TTC549 (cell line): Measurements from ENCODE around the gene FBXO22.
"Not testable (repeated sequence)": the region's sequence is repeated elsewhere in the genome, so short reads cannot be mapped to it uniquely, and the experiment has no call there.

Experiments
- FAIRE-seq: peaks from 2 replicates; lab custom pipeline; 2012; peaks lifted over from hg19 to GRCh38; lab: Jason Lieb, UNC

The FBXO22 gene

DNA sequence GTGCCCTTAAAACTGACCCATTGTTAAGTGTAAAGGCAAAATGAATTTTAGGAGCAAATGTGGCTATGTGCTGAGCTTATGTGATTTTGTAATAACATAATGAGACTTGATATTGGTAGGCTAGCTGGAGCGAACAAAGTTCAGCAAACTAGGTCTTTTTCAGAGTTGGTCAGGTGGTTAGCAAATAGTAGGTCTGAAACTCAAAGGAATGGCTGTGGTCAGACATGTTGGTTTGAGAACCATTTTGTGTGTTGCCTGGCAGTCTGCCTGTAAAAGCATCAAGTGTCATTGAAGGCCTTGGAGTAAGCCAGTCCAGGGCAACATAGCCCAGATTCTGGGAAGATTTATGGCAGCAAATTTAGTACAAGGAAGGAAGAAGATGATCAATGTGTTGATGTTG lies 16.4 kb downstream of the FBXO22 start:
- FAIRE-seq: no peak

DNA sequence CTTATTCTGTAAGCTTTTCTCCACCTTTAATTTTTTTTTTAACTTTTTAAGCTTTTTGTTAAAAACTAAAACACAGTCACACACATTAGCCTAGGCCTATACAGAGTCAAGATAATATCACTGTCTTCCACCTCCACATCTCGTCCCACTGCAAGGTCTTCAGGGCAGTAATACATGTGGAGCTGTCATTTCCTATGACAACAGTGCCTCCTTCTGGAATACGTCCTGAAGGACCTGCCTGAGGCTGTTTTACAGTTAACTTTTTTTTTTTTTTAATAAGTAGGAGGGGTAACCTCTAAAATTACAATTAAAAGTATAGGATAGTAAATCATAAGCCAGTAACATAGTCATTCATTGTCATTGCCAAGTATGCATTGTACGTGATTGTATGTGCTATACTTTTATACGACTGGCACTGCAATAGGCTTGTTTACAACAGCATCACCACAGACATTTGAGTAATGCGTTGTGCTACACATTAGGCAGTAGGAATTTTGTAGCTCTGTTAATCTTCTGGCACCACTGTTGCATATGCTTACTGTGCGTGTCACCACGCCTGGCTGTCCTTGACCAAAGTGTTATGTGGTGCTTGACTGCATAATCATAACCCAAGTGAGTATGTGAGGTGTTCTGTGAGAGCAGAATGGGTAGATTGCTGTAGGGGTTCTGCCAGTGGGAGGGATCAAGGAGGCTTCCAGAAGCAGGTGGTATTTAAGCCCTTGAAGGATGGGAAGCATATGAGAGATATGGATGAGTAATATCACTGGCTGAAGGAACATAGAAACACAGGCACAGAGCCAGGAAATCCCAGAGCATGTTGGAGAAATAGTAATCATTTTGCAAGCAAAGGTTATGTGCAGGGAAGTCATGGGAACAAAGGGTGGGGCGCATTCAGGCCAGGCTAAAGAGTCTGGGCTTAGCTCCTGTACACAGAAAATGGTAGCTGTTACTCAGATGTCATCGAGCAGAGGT lies 18.3 kb downstream of the FBXO22 start:
- peak; percentile 7 for FAIRE-seq

DNA sequence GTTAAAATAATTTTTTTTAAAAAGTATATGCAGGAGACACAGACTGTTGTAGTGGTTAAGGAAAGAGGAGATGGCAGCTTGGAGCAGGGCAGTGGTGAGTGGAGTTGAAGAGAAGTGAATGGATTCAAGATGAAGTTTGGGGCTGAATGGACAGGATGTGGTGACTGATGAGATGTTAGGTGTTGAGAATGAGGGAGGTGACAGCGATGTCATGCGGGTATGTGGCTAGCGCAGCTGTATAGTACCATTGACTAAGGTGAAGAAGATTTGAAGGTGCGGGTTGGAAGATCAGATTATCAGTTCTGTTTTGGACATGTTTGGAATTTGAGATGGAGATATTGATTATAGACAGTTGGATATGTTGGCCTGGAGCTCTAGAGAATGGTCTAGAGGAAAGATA lies 20.1 kb downstream of the FBXO22 start:
- FAIRE-seq: no peak

DNA sequence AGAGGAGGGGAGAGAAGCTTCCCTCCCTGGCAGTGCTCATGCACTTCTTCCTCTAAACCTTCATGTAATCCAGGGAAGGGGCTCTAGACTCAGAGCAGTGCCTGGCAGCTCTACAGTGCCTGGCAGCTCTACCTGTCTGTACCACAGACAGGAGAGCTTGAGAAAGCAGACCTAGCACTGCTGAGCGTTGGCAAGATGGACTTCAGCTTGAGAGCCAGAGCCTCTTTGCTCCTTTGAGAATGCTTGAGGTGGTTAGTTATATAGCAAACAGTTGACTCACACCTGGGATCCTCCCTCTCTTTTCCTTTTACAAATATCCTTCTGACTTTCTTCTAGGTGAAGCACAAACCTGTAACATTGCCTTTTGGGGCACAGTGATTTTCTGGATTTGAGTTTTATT lies 20.9 kb downstream of the FBXO22 start:
- FAIRE-seq: no peak

DNA sequence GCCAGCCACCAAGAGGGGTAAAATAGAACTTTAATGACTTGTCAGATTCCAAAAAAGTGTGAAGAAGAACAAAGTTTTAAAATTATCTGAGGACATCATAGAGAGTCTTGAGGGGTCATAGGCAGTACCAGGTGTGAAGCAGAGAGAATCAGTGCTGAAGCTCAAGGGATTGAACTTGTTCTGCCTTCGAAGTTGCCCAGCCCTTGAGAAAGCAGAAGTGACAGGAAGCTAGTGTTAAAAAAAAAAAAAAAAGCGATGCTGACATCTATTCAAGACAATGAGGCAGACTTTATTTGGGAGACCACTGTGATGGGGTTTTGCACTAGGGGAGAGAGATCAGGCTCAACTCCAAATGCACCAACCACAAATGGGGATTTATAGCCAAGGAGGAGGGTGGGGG lies 21.8 kb downstream of the FBXO22 start:
- FAIRE-seq: no peak

DNA sequence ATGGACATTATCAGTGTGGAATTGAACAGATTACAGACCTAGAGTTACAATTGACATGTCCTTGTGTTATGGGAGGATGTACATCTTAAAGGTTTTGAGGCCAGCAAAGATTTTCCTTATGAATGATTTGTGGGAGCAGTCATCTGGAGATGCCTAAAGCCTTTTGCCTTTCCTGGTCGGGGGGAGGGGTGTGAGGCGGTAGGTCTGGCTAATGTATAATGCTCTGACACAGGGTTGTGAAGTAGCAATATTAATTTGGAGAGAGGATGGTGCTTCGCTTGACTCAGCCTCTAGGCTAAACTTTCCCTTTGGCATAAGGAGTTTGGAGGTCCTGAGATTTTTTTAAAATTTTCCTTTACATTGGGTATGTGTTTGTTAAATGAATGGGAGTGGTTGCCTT lies 23.3 kb downstream of the FBXO22 start:
- no peak for FAIRE-seq

DNA sequence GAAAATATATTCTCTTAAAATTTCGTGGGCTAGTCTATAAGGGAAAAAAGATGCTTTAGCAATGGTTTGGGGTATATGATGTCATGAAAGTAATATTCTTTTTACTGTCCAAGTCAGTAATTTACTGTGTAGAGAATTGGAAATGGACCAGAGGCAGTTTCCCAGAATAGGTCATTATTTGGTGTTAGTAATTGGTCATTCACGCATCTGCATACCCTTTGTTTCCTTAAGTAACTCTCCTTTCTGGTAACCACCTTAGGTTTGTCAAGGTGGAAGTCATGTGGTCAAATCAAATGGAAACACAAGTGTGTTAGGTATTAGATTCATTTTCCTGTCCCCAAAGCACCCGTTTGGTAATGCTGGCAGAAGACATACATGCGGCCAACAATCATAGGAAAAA lies 23.9 kb downstream of the FBXO22 start:
- FAIRE-seq: no peak

DNA sequence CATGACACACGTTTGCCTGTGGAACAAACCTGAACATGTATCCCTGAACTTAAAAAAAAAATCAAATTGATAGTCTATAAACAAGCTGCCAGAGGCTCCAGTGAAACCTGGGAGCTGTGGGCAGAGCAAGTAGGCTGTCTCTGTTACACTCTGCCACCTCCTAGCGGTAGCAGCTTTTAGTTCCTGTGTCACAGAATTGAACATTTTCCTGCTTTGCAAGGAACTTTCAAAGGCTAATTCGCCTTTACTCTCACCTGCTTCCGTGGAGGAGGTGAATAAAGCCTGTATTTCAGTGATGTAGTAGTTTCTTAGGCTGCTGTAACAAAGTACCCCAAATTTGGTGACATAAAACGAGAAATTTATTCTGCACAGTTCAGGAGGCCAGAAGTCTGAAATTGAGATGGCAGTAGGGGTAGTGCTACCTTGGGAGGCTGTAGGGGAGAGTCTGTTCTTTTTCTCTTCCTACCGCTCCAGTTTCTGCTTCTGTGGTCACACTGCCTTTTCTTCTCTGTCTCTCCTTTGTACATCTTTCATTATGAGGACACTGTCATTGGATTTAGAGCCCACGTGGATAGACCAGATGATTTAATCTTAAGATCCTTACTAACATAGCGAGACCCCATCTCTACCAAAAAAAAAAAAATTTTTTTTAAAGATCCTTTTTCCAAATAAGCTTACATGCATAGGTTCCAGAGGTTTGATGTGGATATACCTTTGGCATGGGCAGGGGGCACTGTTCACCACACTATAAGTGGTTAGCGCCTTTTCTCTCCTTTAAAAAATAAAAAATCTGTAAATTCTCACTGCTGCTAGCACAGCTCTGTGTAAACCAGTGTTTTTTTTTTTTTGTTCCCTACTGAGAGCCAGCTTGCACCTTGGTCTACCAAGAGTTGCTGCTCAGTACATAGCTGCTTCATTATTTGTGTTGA lies 25.3 kb downstream of the FBXO22 start:
- no peak for FAIRE-seq

DNA sequence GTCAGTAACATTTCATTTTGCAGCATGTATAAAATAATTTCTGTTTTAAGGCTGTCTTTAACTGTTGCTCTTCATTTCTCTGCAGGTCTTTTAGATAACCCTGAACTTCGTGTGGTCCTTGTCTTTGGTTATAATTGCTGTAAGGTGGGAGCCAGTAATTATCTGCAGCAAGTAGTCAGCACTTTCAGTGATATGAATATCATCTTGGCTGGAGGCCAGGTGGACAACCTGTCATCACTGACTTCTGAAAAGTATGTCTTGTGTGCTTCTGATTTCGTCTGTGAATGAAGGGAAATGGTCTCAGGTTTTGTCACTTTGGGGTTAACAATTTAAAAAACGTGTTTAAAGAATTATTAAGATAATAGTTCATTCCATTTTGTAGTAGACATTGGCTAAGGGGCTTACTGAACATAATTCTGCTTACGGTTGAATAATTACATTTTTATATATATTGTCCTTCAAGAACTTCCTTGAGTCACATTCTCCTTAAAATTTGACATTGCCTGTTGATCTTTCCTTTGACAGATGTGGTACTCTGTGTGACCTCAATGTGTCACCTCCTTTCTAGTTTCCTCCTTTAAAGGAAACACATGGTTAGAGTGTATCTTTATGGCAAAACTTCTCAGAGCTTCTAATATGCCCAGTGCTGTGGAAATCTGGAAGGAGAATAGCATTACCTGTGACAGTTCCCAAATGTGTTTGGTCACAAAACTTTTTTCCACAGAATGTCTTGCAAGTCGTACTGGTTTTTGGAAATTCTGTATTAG lies 26.3 kb downstream of the FBXO22 start:
- no peak for FAIRE-seq

DNA sequence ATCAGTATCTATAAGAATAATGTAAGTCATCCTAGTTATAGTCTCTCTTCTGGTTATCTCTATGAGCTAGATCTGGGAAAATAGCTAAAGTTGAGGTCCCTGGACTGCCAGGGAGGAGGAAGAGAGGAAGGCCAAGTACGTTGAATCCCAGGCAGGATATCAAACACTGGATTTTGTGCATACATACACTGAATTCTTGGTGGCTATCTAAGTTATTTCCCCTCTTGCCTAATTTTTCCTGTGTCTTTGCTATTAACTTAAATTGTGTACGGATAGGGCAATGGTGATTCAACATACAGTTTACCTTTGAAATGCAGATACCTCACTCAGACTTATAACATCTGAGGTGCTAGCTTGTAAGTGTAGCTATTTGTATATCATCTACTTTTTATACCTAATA lies 27.2 kb downstream of the FBXO22 start:
- no peak for FAIRE-seq

DNA sequence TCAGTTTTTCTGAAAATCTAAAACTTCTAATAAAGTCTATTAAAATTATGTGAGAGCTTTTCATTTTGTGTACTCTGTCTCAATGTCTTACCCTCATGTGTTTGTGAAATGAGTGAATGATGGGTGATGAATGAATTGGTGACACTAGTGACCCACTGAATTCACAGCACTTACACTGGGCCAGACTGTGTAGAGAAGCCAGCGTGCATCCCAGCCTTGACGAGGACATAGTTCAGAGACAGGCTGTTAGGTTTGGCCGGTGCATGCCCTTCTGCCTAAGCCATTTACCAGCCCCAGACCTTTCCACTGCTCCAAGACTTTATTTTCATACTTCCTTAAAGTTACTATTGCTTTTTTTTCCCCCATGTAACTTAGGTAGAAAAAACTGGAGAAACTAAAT lies 38.8 kb downstream of the FBXO22 start:
- no peak for FAIRE-seq

DNA sequence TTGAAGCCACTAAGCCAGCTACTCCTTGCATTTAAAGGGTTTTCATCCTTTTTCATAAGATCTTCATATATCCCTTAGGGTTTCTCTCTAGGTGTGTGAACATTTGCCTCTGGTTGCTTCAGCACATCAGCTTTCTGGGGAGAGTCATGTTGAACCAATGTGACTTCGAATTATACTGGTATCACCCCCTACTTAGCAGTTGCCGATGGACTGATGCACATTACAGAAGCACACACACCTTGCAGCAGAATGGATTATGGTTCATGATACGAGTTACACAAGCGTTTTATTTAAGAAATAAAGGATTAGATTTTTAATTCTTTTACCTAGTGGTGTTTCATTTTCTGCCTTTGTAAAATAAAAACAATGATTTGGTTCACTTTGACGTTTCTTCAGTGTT lies 39.6 kb downstream of the FBXO22 start:
- no peak for FAIRE-seq

DNA sequence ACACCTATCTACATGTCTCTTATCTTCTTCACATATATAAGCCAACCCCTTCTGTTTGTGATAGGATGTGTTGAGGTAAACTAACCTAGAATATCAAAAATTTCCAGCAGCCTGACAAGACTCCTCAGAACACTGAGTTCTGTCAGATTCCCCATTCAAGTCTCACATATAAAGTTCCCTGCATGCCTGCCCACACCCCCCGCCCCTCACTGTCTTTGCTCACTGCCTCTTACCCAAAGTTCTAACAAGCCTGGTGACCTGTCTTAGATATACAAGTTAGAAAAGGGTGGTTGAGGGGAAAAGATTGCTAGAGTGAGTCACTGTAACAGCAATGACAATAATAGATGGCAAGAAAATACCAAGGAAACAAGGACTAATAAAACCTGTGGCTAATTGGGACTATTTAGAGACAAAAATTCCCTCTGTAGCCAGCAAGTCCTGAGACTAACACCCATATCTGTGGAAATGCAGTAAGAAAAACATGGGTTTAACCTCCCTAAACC lies 40.1 kb downstream of the FBXO22 start:
- FAIRE-seq: no peak

DNA sequence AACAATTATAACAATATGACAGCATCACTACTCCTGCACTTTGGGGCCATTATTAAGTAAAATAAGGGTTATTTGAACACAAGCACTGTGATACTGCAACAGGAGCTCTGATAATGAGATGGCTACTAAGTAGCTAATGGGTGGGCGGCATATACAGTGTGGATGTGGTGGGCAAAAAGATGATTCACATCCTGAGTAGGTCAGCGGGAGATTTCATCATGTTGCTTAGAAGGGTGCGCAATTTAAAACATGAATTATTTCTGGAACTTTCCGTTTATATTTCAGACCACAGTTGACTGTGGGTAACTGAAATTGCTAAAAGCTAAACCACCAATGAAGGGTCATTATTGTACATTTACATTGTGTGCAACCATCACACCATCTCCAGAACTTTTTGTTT lies 42.3 kb downstream of the FBXO22 start:
- FAIRE-seq: no peak

DNA sequence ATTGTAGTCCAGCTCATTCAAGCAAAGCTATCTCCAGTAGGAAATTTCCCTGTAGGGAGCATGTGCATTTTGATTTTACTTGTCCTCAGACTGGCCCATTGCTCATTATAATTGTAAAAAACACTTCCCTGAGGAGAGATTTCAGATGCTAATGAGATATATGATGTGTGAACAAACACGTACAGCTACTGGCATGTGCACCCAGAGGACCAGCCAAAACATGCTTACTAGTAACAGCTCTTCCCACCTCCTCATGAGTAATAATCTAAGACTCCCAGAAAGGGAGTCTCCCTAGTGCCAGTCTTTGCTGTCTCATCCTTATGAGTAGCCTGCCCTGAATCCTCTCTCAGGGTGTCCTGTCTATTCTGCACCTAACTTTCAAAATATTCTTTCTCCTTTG lies 43.4 kb downstream of the FBXO22 start:
- no peak for FAIRE-seq

DNA sequence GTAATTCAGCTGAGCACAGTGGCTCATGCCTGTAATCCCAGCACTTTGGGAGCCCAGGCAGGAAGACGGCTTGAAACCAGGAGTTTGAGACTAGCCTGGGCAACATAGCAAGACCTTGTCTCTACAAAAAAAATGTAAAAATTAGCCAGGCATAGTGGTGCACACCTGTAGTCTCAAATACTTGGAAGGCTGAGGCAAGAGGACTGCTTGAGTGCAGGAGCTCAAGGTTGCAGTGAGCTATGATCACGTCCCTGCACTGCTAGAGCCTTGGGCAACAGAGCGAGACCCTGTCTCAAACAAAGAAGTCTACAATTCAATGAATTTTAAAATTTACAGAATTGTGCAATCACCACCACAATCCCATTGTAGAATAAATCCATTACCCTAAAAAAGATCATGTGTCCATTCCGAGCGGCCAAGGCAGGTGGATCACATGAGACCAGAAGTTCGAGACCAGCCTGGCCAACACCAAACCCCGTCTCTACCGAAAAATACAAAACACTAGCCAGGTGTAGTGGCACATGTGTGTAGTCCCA lies 45.2 kb downstream of the FBXO22 start:
- FAIRE-seq: no peak

DNA sequence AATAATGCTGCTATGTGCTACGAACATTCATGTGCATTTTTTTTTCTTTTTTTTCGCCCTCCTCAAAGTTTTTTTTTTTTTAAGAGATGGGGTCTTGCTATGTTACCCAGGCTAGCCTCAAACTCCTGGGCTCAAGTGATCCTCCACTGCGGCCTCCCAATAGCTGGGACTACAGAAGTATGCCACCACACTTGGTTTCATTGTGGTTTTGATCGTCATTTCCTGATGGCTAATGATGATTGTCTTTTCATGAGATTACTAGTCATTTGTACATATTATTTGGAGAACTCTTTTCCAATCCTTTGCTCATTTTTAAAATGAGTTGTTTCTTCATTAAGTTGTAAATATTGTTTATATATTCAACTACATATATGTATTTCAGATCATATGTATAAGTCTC lies 48.8 kb downstream of the FBXO22 start:
- FAIRE-seq: no peak

DNA sequence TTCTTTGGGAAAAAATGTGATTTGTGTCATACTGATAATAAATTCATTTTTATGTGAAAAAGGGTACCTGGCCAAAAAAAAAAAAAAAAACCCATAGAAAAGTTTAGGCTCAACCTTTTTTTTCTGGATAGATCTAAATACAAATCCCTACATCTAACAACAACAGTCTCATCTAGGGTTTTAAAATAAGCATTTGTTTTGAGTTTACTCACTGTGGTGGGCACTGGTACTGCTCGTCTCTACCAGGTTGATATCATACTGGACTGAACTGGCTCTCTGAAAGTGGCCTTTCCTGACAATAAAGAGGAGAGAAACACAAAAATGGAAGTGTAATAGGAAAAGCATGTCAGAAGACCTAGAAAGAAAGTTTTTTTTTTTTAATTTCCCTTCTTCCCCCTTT lies 52.0 kb downstream of the FBXO22 start:
- FAIRE-seq: no peak

DNA sequence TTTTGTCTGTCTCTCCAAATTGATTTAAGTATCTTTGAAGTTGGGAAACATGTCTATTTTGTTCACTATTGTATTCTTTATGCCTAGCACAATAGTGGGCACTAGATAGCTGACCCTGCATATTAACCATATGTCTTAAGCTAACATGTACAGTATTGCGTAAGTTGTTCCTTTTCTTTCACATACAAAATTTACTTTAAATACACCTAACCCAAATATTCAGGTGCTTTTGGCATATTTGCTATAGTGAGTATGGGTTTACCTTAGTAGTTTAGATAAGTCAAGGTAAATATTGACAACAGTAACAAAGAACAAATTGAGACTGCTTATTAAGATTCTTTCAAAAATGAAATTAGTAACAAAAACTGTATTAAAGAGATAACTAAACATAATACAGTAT lies 57.7 kb downstream of the FBXO22 start:
- no peak for FAIRE-seq

DNA sequence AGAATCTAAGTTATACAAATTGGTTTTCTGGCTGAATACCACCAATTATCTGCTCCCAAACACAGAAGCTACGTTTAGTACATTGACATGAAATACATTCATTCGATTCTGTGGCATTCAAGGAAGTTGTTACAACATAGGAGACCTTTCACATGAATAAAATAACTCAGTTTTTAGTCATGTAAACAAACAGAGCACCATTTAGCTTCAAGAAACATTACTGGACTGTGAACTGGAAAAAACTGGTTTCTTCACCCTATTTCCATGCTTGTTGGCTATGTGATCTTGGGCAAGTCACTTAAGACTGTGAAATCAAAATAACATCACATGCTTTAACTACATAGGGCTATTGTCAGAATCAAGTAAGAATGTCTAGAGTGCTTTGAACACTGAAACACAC lies 62.4 kb downstream of the FBXO22 start:
- FAIRE-seq: no peak

DNA sequence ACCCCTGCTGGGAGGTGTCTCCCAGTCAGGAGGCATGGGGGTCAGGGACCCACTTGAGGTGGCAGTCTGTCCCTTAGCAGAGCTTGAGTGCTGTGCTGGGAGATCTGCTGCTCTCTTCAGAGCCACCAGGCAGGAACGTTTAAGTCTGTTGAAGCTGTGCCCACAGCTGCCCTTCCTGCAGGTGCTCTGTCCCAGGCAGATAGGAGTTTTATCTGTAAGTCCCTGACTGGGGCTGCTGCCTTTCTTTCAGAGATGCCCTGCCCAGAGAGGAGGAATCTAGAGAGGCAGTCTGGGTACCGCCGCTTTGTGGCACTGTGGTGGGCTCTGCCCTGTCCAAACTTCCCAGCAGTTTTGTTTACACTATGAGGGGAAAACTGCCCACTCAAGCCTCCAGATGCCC lies 73.1 kb downstream of the FBXO22 start:
- not testable (repeated sequence) for FAIRE-seq
